GM06990 (cell line): ENCODE data around the gene MLLT6.

Source experiments
- DNase-seq: peaks from one replicate; pipeline ENCODE4 v3.0.0-alpha.2; 2011; ENCODE audit not compliant: insufficient read length; ENCODE audit errors: extremely low read depth
- H3K27me3 ChIP-seq: replicated peaks from 2 replicates; pipeline ENCODE4 v1.6.0; 2011; ENCODE audit warnings: low read length; ENCODE audit not compliant: control insufficient read depth, insufficient read depth
- H3K36me3 ChIP-seq: 2 replicates; pipeline ENCODE4 v1.5.1; 2011; ENCODE audit warnings: low read length; ENCODE audit not compliant: control insufficient read depth, insufficient read depth
- H3K4me3 ChIP-seq: replicated peaks from 2 replicates; pipeline ENCODE4 v1.5.1; 2011; ENCODE audit warnings: low read depth, mild to moderate bottlenecking, control low read depth, low read length
- TF ChIP-seq, protein P1 (sequence below): IDR thresholded peaks from 2 replicates; pipeline ENCODE4 v1.5.1; 2011; ENCODE audit warnings: low read length, control low read depth, mild to moderate bottlenecking, inconsistent platforms; ENCODE audit not compliant: insufficient read depth, poor library complexity, severe bottlenecking

MLLT6 gene

DNA sequence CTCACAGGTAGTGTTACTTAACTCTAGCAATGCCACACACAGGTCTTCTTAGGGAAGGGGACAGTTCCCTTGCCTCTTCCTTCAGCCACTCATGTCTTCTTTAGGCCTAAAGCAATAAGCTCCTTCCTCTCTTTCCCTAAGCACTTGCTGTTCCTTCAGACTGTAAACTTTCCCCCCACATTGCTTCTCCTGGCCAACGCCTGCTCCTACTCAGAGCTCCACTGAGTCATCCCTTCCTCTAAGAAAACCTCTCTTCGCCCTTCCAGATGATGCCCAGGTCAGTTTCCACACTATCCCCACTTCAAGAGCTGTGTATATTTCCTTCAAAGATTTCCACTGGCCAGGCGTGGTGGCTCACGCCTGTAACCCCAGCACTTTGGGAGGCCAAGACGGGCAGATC, 17.8 kb upstream of the MLLT6 start:
- DNase-seq = no peak
- no peak overlapping the region for H3K4me3 ChIP-seq
- no peaks in the 10 kb centered on the region for H3K36me3 ChIP-seq
- H3K27me3 ChIP-seq = no peaks in the 10 kb centered on the region
- TF ChIP-seq, protein P1, sequence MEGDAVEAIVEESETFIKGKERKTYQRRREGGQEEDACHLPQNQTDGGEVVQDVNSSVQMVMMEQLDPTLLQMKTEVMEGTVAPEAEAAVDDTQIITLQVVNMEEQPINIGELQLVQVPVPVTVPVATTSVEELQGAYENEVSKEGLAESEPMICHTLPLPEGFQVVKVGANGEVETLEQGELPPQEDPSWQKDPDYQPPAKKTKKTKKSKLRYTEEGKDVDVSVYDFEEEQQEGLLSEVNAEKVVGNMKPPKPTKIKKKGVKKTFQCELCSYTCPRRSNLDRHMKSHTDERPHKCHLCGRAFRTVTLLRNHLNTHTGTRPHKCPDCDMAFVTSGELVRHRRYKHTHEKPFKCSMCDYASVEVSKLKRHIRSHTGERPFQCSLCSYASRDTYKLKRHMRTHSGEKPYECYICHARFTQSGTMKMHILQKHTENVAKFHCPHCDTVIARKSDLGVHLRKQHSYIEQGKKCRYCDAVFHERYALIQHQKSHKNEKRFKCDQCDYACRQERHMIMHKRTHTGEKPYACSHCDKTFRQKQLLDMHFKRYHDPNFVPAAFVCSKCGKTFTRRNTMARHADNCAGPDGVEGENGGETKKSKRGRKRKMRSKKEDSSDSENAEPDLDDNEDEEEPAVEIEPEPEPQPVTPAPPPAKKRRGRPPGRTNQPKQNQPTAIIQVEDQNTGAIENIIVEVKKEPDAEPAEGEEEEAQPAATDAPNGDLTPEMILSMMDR = no peak

DNA sequence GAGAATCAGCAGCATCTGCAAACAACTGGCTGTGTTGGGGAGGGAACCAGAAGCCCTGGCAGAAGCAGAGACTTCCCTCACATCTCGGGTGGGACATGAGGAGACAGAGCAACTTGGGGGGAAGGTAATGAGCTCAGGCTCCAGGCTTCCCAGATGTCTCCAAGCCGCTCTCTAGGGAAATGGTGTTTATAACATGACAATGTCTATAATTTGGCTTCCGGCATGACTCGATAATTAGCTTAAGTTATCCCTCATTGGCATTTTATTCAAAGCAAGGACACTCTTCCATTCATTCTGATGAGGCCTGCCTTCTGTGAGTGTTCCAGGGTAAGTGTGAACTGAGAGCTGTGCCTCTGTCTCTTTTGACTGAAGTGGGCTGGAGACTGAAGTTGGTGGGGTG, 14.7 kb upstream of the MLLT6 start:
- Histone ChIP-seq H3K36me3 (no peaks in the 10 kb centered on the region), H3K4me3 (no peak overlapping the region), H3K27me3 (no peaks in the 10 kb centered on the region)
- TF ChIP-seq, protein P1 = no peak
- no peak for DNase-seq

DNA sequence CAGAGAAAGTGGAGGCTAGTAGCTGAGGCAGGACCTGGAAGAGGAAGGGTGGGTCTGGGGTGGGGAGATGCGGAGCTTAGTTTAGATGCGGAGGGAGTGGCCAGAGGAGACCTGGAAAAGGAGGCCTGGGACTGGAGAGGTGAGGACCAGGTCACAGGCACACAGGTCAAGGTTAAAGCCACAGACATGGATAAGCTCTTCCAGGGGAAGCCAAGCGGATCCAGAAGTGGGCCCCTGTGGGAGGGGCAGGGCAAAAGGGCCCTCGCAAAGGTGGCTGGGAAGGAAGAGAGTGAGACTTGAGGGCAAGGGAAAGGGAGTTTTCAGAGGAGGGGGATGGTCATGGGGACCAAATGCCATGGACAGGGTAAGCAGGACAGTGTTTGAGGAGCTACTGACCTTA, 13.9 kb upstream of the MLLT6 start:
- DNase-seq = no peak
- no peak overlapping the region for H3K4me3 ChIP-seq
- TF ChIP-seq, protein P1 = no peak
- H3K36me3 ChIP-seq = no peaks in the 10 kb centered on the region
- no peaks in the 10 kb centered on the region for H3K27me3 ChIP-seq

DNA sequence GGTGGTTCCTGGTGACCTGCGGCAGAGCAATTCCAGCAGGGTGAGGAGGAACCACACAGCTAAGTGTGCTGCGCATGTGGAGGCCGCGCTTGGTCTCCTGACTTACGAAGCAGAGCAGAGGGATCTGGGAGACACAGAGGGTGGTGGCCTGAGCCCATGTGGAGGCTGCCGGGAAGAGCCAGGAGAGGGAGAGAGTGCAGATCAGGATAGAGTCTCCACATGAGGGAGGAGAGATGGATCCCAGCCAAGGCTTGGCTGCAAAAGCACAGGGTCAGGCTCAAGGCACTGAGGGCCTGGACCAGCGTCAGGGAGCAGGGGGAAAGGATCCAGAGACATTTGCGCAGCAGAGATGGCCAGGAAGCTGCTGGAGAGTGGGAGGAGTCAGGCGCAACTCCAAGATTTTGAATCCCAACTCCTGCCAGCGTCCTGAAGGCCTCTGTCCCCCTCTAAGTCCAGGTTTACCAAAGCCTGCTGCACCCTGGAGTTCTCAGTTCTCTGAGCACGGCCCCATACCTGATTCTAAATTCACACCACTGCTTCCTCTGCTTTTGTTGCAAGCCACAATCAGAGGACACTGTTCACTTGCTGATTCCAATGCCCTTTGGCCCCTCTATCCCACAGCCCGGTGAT, 11.3 kb upstream of the MLLT6 start:
- Histone ChIP-seq H3K36me3 (no peaks in the 10 kb centered on the region), H3K4me3 (no peak overlapping the region), H3K27me3 (no peaks in the 10 kb centered on the region)
- DNase-seq = no peak
- TF ChIP-seq, protein P1 = no peak

DNA sequence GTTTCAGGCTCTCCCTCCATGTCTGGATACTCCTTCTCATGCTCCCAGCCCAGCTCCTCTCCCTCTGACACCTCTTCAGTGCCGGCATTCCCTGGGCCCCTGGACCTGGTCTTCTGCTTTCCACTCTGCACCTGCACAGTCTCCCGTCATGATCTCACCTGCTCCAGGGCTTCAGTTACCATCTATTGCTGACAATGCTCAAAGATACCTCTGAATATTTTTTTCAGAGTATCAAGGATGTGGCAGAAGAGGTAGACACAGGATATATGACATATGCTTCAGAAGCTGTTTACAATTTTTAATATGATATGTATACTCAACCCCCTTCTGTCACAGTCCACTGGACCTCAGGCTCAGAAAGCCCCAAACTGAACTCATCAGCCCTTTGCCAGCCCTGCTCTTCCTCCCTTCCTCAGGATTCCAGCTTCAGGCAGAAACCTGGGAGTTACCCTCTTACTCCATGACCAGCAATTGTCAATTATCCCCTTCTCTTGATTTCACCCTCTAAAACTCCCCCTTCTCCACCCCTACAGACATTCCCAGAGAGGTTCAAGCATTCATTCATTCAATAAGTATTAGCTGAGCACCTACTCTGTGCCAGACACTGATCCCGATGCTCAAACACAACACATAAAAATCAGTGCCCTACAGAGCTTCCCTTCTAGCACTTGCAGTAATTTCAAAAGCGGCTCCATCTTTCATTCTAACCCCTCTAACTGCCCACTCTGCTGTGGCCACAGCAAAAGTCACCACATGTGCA, 7.8 kb upstream of the MLLT6 start:
- no peaks in the 10 kb centered on the region for H3K36me3 ChIP-seq
- TF ChIP-seq, protein P1 = no peak
- no peak overlapping the region for H3K4me3 ChIP-seq
- no peaks in the 10 kb centered on the region for H3K27me3 ChIP-seq
- no peak for DNase-seq
